Measurements from ENCODE around the gene GNS. TPM values are rescaled to one million over a fixed set of nuclear protein-coding genes. Genes with fewer than 3 reads are reported as not detected.
"Not testable (repeated sequence)": the region's sequence is repeated elsewhere in the genome, so short reads cannot be mapped to it uniquely, and the experiment has no call there.

The GNS gene
- total RNA-seq, 2 experiments from 2014 or later = 24.1 to 25.4 TPM

GRCh38 chr12:64792128-64792527 lies 32.9 kb upstream of the GNS start:
- Mint-ChIP-seq H3K36me3 (no peaks in the 10 kb centered on the region), H3K27me3 (peaks cover 12% of the 10 kb centered on the region), H3K27ac (no peak overlapping the region), H3K4me3 (no peak overlapping the region), H3K9me3 (ENCODE audit: low read depth) (no peaks in the 10 kb centered on the region), H3K4me1 (no peaks in the 10 kb centered on the region)
- DNase-seq (no peak), ATAC-seq (no peak)
- CTCF ChIA-PET = interaction anchor here (1.7 kb wide), 1 partner anchor 10 kb away, joined by 7 read pairs; no protein-coding TSS in a partner anchor

GRCh38 chr12:64791036-64791435 lies 31.8 kb upstream of the GNS start:
- H3K4me1 Mint-ChIP-seq = no peaks in the 10 kb centered on the region
- ATAC-seq = no peak
- DNase-seq = no peak
- H3K27me3 Mint-ChIP-seq = peaks cover 12% of the 10 kb centered on the region
- H3K9me3 Mint-ChIP-seq (ENCODE audit: low read depth) = no peaks in the 10 kb centered on the region
- H3K36me3 Mint-ChIP-seq = no peaks in the 10 kb centered on the region
- H3K27ac Mint-ChIP-seq = no peak overlapping the region
- no peak overlapping the region for H3K4me3 Mint-ChIP-seq
- CTCF ChIA-PET = no interaction called here

DNA sequence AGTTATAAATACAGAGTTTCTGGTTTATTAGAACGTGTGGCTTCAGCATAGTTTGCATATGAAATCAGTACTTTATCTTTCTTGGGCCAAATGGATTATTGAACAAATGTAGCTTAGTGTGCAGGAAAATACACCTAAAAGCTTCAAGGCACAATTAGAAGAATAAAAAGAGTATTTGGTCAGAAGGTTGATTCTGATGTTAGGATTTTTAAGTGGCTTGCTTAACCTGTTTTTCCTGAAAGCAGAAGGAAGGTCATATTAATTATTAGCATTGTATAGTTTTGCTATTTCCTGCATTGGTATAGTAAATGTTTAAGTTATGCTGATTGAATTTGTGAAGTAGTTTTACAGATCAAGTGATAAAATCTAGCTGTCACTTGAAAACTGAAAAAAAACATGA lies 31.0 kb upstream of the GNS start:
- Mint-ChIP-seq H3K27me3 (peaks cover 18% of the 10 kb centered on the region), H3K27ac (no peak overlapping the region), H3K4me1 (no peaks in the 10 kb centered on the region), H3K4me3 (no peak overlapping the region), H3K36me3 (no peaks in the 10 kb centered on the region), H3K9me3 (ENCODE audit: low read depth) (no peaks in the 10 kb centered on the region)
- no peak for ATAC-seq
- DNase-seq = no peak
- CTCF ChIA-PET = interaction anchor here (0.6 to 1.5 kb wide), 2 partner anchors 10 to 1328 kb away, joined by 3 to 4 read pairs; no protein-coding TSS in a partner anchor

DNA sequence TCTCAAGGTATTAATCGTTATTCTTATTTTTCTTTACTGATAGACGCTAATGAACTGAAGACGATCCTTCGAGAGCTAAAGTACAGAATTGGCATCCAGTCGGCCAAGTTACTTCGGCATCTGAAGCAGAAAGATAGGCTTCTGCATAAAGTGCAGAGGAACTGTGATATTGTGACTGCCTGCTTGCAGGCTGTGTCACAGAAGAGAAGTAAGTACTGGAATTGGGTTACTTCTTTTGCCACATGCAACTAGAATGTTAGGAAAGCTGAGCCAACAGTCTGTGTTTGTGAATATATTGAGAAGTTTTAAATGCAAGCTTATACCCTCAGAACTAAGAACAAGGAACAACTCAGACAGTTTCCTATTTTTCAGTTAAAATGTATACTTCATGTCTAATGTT lies 26.6 kb upstream of the GNS start:
- Mint-ChIP-seq H3K4me3 (no peak overlapping the region), H3K4me1 (peaks cover 9% of the 10 kb centered on the region), H3K27me3 (peaks cover 43% of the 10 kb centered on the region), H3K36me3 (no peaks in the 10 kb centered on the region), H3K9me3 (ENCODE audit: low read depth) (no peaks in the 10 kb centered on the region), H3K27ac (no peak overlapping the region)
- no peak for ATAC-seq
- no peak for DNase-seq
- CTCF ChIA-PET = interaction anchor here (1.2 to 2.7 kb wide), 2 partner anchors 10 to 16 kb away, joined by 5 to 16 read pairs; no protein-coding TSS in a partner anchor

- Mint-ChIP-seq H3K4me3 (no peak overlapping the region), H3K36me3 (no peaks in the 10 kb centered on the region), H3K27me3 (peaks cover 66% of the 10 kb centered on the region), H3K4me1 (peaks cover 11% of the 10 kb centered on the region), H3K9me3 (ENCODE audit: low read depth) (no peaks in the 10 kb centered on the region), H3K27ac (no peak overlapping the region)
- DNase-seq (no peak), ATAC-seq (no peak)
- CTCF ChIA-PET = interaction anchor here (0.8 to 3.5 kb wide), 4 partner anchors 13 to 233 kb away, joined by 3 to 15 read pairs (median 4); no protein-coding TSS in a partner anchor
These were observed 23.1 kb upstream of the GNS start for GRCh38 chr12:64782191-64782876.

DNA sequence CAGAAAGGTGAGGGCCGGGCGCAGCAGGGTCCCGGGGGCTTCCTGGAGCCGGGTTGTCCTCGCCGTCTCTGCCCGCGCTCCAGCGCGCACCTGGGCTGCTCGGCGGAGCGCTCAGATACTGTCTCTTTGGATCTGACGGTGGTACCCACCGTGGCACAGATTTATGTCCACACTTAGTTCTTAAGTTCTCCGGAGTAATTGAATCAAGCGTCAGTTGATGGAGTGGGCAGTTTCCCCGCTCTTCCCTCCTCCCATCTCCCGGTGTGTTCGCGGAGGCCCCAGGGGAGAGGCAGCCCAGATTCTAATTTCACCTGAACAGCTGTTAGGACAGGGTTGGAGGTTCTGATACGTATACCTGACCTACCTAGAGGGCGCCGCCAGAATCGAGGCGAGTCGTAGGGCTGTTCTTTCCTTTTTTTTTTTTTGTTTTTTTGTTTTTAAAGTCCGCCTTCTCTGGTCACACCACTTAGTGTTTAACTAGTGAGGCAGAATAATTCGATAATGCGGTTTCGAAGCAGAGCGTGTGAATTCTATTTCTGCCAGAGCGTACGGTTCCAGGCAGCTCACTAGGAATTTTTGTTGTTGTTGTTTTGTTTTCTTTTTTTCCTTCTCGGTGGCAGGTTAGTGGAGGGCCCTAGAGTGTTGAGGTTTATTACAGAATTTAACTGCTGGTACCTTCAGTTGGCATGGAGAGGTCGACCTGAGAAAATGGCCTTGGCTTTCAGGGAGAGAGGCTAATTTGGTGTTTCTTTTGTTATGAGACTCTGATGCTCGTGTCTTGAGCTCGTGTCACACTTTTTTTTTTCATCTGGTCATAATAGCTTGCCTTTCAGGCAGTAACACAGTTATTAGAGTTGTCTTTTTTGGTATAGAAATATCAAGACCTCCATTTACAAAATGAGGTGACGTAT lies 22.3 kb upstream of the GNS start:
- no peak for DNase-seq
- Mint-ChIP-seq H3K36me3 (no peaks in the 10 kb centered on the region), H3K4me1 (peaks cover 11% of the 10 kb centered on the region), H3K27ac (no peak overlapping the region), H3K27me3 (peaks cover 74% of the 10 kb centered on the region), H3K4me3 (peak overlapping the region; percentile 57), H3K9me3 (ENCODE audit: low read depth) (no peaks in the 10 kb centered on the region)
- CTCF ChIA-PET = interaction anchor here (0.6 to 3.5 kb wide), 6 partner anchors 14 to 232 kb away, joined by 3 to 15 read pairs (median 5); no protein-coding TSS in a partner anchor
- ATAC-seq = peak; percentile 45

DNA sequence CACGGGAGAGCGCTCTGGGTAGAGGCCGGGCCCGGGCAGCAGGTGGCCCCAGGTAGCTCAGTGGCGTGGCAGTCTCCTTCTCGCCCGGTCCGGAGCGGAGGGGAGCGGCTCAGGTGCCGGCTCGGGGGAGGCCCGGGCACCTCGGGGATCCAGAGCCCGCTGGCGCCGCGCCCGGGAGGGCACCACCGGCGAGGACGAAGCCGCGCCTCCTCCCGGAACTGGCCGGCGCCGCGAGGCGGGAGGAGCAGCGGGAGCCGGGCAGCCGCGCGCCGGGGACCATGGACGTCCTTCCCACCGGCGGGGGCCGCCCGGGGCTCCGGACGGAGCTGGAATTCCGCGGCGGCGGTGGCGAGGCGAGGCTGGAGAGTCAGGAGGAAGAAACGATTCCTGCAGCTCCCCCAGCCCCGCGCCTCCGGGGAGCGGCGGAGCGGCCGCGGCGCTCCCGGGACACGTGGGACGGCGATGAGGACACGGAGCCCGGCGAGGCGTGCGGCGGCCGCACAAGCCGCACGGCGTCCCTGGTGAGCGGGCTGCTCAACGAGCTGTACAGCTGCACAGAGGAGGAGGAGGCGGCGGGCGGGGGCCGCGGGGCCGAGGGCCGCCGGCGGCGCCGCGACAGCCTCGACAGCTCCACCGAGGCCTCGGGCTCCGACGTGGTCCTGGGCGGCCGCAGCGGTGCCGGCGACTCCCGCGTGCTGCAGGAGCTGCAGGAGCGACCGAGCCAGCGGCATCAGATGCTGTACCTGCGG lies 21.5 kb upstream of the GNS start:
- H3K27ac Mint-ChIP-seq = no peak overlapping the region
- ATAC-seq (peak; percentile 67), DNase-seq (no peak)
- CTCF ChIA-PET = interaction anchor here (0.9 to 3.5 kb wide), 5 partner anchors 9 to 21 kb away, joined by 3 to 15 read pairs (median 5); no protein-coding TSS in a partner anchor
- H3K27me3 Mint-ChIP-seq = peaks cover 80% of the 10 kb centered on the region
- H3K4me3 Mint-ChIP-seq = peak overlapping the region; percentile 57
- H3K4me1 Mint-ChIP-seq = peaks cover 11% of the 10 kb centered on the region
- peaks cover 2% of the 10 kb centered on the region for H3K36me3 Mint-ChIP-seq
- peaks cover 4% of the 10 kb centered on the region for H3K9me3 Mint-ChIP-seq (ENCODE audit: low read depth)

- peaks cover 7% of the 10 kb centered on the region for H3K36me3 Mint-ChIP-seq
- peak overlapping the region; percentile 11 for H3K27ac Mint-ChIP-seq
- CTCF ChIA-PET = interaction anchor here (0.9 to 3.5 kb wide), 5 partner anchors 10 to 343 kb away, joined by 3 to 15 read pairs (median 4); no protein-coding TSS in a partner anchor
- no peak for DNase-seq
- ATAC-seq = no peak
- H3K9me3 Mint-ChIP-seq (ENCODE audit: low read depth) = peaks cover 10% of the 10 kb centered on the region
- H3K4me1 Mint-ChIP-seq = peaks cover 11% of the 10 kb centered on the region
- H3K4me3 Mint-ChIP-seq = peak overlapping the region; percentile 43
- H3K27me3 Mint-ChIP-seq = peaks cover 83% of the 10 kb centered on the region
These were observed 20.9 kb upstream of the GNS start for GRCh38 chr12:64780132-64780530.

DNA sequence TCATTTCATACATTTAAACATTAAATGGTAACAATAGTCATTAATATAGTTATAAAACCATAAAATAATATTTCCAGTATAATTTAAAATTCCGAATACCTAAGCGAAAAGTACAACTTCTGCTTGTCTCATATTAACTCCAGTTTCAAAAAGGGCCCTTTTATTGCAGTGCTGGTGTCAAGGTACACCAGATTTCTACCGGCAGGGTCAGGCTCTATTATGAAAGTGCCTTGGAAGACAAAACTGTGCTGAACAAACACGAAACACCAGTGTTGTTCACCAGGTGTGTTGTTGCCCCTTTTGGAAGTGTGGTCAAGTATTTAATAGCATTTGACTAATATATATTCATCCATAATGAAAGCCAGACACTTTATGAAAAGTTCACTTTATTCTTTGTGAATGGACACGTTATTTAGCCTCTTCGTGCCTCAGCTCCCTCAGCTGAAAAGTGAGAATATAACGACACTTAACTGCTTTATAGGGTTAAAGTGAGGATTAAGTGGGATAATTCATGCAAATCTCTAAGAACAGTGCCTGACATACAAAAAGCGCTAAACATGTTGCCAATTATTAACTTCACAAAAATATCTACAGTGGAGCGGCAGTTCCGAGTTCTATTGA lies 20.3 kb upstream of the GNS start:
- CTCF ChIA-PET = interaction anchor here (0.9 to 2.1 kb wide), 4 partner anchors 9 to 343 kb away, joined by 3 to 7 read pairs (median 4); no protein-coding TSS in a partner anchor
- Mint-ChIP-seq H3K27me3 (peaks cover 82% of the 10 kb centered on the region), H3K9me3 (ENCODE audit: low read depth) (peaks cover 11% of the 10 kb centered on the region), H3K27ac (no peak overlapping the region), H3K36me3 (peaks cover 7% of the 10 kb centered on the region), H3K4me3 (no peak overlapping the region), H3K4me1 (peaks cover 11% of the 10 kb centered on the region)
- ATAC-seq (no peak), DNase-seq (no peak)

DNA sequence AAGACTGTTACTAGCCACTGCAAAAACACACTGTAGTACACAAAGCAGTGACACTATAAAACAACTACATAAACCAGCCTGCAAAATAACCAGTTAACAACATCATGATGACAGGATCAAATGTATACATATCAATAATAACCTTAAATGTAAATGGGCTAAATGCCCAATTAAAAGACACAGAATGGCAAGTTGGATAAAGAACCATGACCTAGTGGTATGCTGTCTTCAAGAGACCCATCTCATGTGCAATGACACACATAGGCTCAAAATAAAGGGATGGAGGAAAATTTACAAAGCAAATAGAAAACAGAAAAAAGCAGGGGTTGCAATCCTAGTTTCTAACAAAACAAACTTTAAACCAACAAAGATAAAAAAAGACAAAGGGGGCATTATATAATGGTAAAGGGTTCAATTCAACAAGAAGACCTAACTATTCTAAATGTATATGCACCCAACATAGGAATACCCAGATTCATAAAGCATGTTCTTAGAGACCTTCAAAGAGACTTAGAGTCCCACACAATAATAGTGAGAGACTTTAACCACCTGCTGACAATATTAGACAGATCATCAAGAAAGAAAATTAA lies 16.0 kb upstream of the GNS start:
- DNase-seq, H3K4me1 Mint-ChIP-seq, ATAC-seq, H3K27ac Mint-ChIP-seq, H3K36me3 Mint-ChIP-seq, H3K4me3 Mint-ChIP-seq: not testable (repeated sequence)
- CTCF ChIA-PET = interaction anchor here (1.1 to 1.6 kb wide), 2 partner anchors 20 to 21 kb away, joined by 3 to 4 read pairs; no protein-coding TSS in a partner anchor
- peaks cover 17% of the 10 kb centered on the region for H3K9me3 Mint-ChIP-seq (ENCODE audit: low read depth)
- peaks cover 65% of the 10 kb centered on the region for H3K27me3 Mint-ChIP-seq

GRCh38 chr12:64773386-64773785 lies 14.2 kb upstream of the GNS start:
- Mint-ChIP-seq H3K4me1 (no peaks in the 10 kb centered on the region), H3K9me3 (ENCODE audit: low read depth) (peaks cover 17% of the 10 kb centered on the region), H3K36me3 (peaks cover 7% of the 10 kb centered on the region), H3K27me3 (peaks cover 48% of the 10 kb centered on the region), H3K4me3 (no peak overlapping the region), H3K27ac (no peak overlapping the region)
- no peak for DNase-seq
- no peak for ATAC-seq
- CTCF ChIA-PET = no interaction called here

- ATAC-seq (no peak), DNase-seq (no peak)
- no peak overlapping the region for H3K4me3 Mint-ChIP-seq
- no peak overlapping the region for H3K27ac Mint-ChIP-seq
- no peaks in the 10 kb centered on the region for H3K27me3 Mint-ChIP-seq
- H3K4me1 Mint-ChIP-seq = no peaks in the 10 kb centered on the region
- no peaks in the 10 kb centered on the region for H3K36me3 Mint-ChIP-seq
- CTCF ChIA-PET = no interaction called here
- H3K9me3 Mint-ChIP-seq (ENCODE audit: low read depth) = no peaks in the 10 kb centered on the region
These were observed 8.3 kb upstream of the GNS start for GRCh38 chr12:64767495-64767894.

All from activated CD8-positive, alpha-beta memory T cell treated with anti-CD3 and anti-CD28 coated beads, Interleukin-2, amount 10 ng/mL, durations not matched to agents 7 days and 5 days (primary cell).